Motor neuron (in vitro differentiated cells): Measurements from ENCODE around the gene AHCYL1. TPM values are rescaled to one million over a fixed set of nuclear protein-coding genes. Genes with fewer than 3 reads are reported as not detected.
A peak's percentile ranks its signal among the peaks of the same experiment; 100 is the strongest.

Source experiments
- ATAC-seq, 8 experiments: fragments of 200-7000 bp; cut with Tn5 transposase; replicated peaks in 6 of 8; 2 replicates each; pipeline ENCODE4 v1.8.0; 2021; ENCODE audit warnings: mild to moderate bottlenecking in 8 of 8, moderate library complexity in 8 of 8
- H3K27ac ChIP-seq, 2 donors: fragments of 250-450 bp; sonication (Bioruptor Pico); 2 replicates each; pipeline ENCODE4 v1.9.0; 2021; ENCODE audit warnings: antibody characterized with exemption in 2 of 2, mild to moderate bottlenecking in 2 of 2, moderate library complexity in 1 of 2
- H3K4me1 ChIP-seq, 2 donors: fragments of 250-450 bp; sonication (Bioruptor Pico); replicated peaks in 1 of 2; 2 replicates each; pipeline ENCODE4 v1.6.1; 2021; ENCODE audit warnings: antibody characterized with exemption in 2 of 2, mild to moderate bottlenecking in 2 of 2, moderate library complexity in 1 of 2
- H3K4me3 ChIP-seq, 5 donors: fragments of 250-450 bp; sonication (Bioruptor Pico); 2 replicates each; pipeline ENCODE4 v1.9.0; 2021; ENCODE audit warnings: antibody characterized with exemption in 5 of 5, mild to moderate bottlenecking in 5 of 5, moderate library complexity in 4 of 5
- WGBS, 10 experiments: fragments of 450-650 bp; shearing (Covaris generic); methylation state at CpG; one replicate each; pipeline ENCODE4 v1.0.0; 2022; 5-methylcytosine and 5-hydroxymethylcytosine counted together
- in situ Hi-C, 9 experiments: fragments of 400-800 bp; cut with MboI; loops; one replicate each; pipeline ENCODE4 v1.15.0; 2021; ENCODE audit warnings: low sequenced_read_pairs in 9 of 9, low pct_unique_long_range_greater_than_20kb in 2 of 9; ENCODE audit not compliant: unreplicated experiment in 9 of 9
- total RNA-seq, 8 experiments: library from RNA; unstranded; fragments of 300-600 nt; gene quantifications; 2 replicates each; pipeline versions ENCODE4 v1.2.3 to v1.2.4, GENCODE V29; 2022

The AHCYL1 gene
- total RNA-seq, 8 experiments from 2014 or later = 33.7 to 96.8 (median 56.7) TPM

DNA sequence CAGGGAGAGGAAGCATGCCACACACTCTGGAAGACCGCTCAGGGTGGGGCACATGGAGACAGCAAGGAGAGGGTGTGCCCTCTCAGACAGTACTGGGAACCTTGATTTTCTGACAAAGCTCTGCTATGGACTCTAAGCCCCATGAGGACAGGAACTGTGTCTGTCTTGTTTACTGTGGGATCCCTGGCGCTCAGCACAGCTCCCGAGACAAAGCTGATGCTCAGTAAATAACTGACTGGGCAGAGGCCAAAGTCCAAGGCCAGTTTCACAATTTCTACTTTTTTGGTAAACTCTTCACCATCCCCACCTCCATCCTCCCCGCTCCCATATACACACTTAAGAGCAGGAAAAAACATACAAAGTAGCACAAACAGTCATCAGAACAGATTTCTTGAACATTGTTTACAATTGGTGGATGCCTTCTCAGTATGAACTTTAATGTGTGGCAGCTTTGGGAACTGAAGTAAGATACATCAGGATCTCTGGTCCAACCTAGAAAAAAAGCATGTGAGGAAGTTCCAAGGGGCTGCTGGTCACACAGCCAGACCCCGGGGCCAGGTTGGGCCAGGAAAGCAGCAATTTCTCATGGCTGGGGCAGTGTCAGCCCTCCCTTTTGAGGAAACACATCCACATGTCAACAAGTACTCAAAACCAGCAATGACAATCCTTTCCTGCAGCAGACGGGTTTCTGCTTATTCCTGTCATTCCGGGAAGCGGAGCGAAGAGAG is 5.6 kb upstream of the AHCYL1 start:
- Histone ChIP-seq H3K4me1 (peaks cover 0 to 9% of the 10 kb centered on the region in 2 donors), H3K27ac (no peak overlapping the region), H3K4me3 (no peak overlapping the region)
- in situ Hi-C loops = loop anchor here in 5 of 9 experiments (25.0 kb wide), 4 partner anchors 108 to 442 kb away; partner anchors contain the start of genes GNAI3 (in 3 of the 5) and GPR61 (in 3 of the 5)
- 0 to 96% (median 82%) methylated on average over 1 to 9 of the region's 9 CpGs for WGBS, 10 experiments
- peak in 3 of 8 experiments; percentile 45 to 54 (median 47) for ATAC-seq

DNA sequence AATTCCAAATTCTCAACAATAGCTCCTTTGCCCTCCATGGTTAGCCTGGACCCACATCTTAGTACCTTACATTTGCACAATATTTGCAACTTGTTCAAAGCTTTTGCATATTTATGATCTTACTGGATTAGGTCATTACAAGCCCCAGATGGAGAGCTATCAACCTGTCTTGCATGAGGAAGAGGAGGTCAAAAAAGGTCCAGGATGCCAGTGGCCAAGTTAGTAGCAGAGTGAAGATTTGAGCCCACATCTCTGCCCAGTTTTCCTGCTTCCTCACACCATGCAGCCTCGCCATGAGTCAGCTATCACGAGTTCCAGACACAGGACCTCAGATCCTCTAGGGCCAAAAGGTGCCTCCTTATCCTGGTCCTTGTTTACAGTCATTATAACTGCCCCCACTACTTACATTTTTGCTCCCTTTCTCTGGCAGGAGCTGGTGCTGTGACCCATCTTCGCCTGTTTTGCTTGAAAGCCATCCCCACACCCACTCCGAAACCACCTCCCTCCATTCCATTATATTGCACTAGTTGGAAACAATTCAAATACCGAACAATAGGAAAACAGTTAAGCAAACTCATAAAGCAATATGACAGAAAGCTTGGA is 5.0 kb upstream of the AHCYL1 start:
- 0 to 92% (median 58%) methylated on average over 1 to 5 of the region's 5 CpGs for WGBS, 10 experiments
- no peak overlapping the region for H3K27ac ChIP-seq
- ATAC-seq = peak in 3 of 8 experiments; percentile 13 to 69 (median 57)
- no peak overlapping the region for H3K4me3 ChIP-seq
- in situ Hi-C loops = loop anchor here (5.0 to 25.0 kb wide), 9 partner anchors 108 to 442 kb away; partner anchors contain the start of genes GNAI3 (in 6 of the 9), GPR61 (in 3 of the 9) and GSTM4 (in 1 of the 9)
- H3K4me1 ChIP-seq = peaks cover 3 to 13% of the 10 kb centered on the region in 2 donors

DNA sequence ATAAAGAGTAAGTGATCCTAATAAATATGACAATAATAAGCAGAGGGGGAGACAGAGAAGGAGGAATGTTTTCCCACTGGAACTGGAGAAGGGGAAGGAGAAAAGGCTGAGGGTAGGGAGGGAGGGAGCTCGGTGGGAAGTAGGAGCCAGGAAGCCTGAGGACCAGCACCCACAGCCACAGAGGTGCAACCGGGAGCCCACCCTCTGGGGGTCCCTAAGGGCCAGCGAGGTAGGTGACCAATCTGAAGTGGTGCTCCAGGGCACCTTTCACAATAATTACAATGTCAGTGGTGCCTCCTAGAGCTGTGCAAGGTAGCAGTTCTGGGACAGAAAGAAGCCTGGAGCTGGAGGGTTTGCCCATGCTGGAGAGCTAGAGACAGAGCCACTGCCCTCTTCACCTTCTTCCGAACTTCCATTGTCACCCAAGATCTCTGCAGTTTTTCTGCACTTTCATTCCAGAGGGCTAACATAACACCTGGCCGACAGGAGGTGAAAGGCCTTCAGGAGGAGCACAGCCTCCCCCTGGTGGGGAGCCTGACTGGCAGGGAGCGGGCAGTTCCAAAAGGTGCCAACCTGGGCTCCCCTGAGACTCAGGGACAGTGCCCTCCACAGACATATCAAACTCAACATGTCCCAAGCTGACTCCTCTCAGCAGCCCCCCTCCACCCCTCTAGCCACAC is 4.1 kb upstream of the AHCYL1 start:
- in situ Hi-C loops = loop anchor here (5.0 to 25.0 kb wide), 9 partner anchors 107 to 443 kb away; partner anchors contain the start of genes GNAI3 (in 6 of the 9), GPR61 (in 3 of the 9) and GSTM4 (in 1 of the 9)
- WGBS, 10 experiments = 29 to 100% (median 68%) methylated on average over 1 to 5 of the region's 6 CpGs; no CpG with 5 or more reads in 2 of the 10 experiments
- Histone ChIP-seq H3K4me1 (peaks cover 3 to 13% of the 10 kb centered on the region in 2 donors), H3K4me3 (no peak overlapping the region), H3K27ac (no peak overlapping the region)
- ATAC-seq = no peak

DNA sequence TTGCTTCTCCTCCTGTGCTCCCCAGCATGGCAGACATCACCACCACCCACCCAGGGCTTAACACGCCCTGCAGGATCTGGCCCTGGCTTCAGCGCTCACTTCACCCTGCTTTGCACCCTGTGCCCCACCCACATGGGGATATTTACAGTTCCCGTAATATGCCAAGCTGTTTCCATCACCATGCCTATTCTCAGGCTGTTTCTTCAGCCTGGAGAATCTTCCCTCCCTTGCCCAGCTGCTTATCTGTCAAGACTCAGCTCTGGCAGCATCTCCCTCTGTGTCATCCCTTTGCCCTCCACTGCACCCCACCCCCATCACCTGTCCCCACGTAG is 3.6 kb upstream of the AHCYL1 start:
- in situ Hi-C loops = loop anchor here (5.0 to 25.0 kb wide), 9 partner anchors 106 to 444 kb away; partner anchors contain the start of genes GNAI3 (in 6 of the 9), GPR61 (in 3 of the 9) and GSTM4 (in 1 of the 9)
- H3K4me3 ChIP-seq = no peak overlapping the region
- WGBS, 10 experiments = 17 to 100% (median 71%) methylated on average over 1 to 3 of the region's 4 CpGs; no CpG with 5 or more reads in 3 of the 10 experiments
- H3K4me1 ChIP-seq = peaks cover 3 to 15% of the 10 kb centered on the region in 2 donors
- H3K27ac ChIP-seq = no peak overlapping the region
- no peak for ATAC-seq

DNA sequence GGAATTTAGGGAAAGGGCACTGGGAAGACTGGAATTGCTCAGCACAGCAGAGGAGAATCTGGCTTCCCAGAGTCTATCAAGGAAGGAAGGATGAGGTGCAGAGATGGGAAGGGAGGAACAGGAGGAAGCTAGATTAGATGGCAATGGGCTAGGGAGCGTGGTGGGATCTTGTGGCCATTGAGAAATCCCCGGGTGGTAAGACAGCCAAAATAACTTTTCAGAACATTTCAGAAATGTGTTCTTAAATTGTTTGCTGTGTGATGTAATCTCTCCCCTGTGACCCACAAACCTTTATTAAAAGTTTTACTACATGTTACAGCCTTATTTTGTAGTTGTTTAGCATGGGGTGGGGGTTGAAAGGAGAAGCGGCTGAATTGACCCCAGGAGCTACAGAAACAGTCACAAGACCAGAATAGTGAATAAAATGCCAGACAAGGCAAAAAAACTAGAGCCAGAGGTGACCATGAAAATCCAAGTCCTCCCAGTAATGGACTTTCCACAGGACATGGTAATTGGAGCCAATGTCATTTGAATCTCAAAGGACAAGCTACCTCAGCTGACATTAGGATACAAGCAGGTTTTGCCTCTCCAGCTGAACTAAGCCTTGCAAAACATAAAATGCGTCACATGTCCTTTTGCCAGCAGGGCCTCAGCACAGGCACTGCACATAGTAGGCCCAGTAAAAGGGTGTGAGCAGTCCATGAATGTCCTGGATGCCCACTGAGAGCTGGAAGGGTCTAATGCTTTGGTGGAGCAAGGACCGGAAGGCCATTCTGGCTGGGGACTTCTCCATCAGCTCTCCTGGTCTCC is 980 bp upstream of the AHCYL1 start:
- no peak overlapping the region for H3K27ac ChIP-seq
- ATAC-seq = no peak
- H3K4me3 ChIP-seq = no peak overlapping the region
- 34 to 100% (median 92%) methylated on average over 1 to 5 of the region's 5 CpGs for WGBS, 10 experiments
- H3K4me1 ChIP-seq = peaks cover 22 to 24% of the 10 kb centered on the region in 2 donors
- in situ Hi-C loops = loop anchor here (5.0 to 25.0 kb wide), 9 partner anchors 104 to 446 kb away; partner anchors contain the start of genes GNAI3 (in 6 of the 9), GPR61 (in 3 of the 9) and GSTM4 (in 1 of the 9)

DNA sequence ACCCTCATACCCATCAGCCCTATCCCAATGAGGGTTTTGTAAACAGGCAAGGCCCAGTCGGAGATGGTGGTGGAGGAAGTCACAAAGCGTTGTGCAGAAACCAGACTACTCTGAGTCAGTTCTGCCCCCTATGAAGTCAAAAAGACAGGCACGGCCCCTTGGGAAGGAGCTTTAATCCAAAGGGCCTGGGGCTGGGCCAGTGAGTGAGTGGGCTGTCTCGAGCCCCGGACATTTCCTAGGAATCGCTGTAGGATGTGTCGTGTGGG is 442 bp upstream of the AHCYL1 start:
- Histone ChIP-seq H3K4me1 (peaks cover 22 to 24% of the 10 kb centered on the region in 2 donors), H3K4me3 (peak overlapping the region in 2 of 5 donors; percentile 1 to 2), H3K27ac (no peak overlapping the region)
- in situ Hi-C loops = loop anchor here (5.0 to 25.0 kb wide), 9 partner anchors 103 to 447 kb away; partner anchors contain the start of genes GNAI3 (in 6 of the 9), GPR61 (in 3 of the 9) and GSTM4 (in 1 of the 9)
- ATAC-seq = peak in 3 of 8 experiments; percentile 3 to 14 (median 4)
- 0 to 38% (median 0%) methylated on average over 1 to 6 of the region's 7 CpGs; no CpG with 5 or more reads in 5 of the 10 experiments for WGBS, 10 experiments

DNA sequence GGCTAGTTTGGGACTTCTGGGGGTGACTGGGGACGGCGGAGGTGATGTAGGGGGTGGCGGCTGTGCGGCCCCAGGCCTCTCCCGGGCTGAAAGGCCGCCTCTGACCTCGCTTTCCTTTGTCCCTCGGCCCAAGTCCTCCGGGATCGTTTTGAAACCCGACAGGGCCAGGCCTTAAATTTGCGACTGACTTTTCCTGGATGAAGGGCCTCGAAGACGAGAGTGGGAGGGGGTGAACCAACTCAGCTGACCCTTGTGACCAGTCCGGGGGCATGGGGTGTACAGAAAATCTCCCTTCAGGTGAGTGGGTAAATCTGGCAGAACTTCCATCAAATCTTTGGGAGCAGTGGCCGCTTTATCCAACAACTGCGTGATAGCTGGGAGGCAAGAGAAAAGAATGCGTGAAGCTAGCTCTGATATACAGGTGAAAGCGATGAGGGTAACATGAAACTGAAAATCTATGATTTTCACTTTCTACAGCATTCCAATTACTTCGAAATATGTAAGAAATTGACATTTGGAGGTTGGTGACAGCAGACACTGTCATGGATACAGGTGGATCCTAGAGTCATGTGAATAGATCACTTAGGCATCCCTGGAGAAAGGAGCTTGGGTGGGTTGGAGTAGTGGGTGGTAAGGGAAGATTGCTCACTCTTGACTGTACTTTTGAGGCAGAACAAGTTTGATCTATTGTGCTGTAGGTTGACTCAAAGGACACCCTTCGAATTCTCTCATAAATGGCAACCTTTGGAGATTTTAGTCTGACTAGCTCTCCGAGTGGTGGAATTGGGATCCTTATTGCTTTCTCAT is 885 bp downstream of the AHCYL1 start:
- 1 to 26% (median 8%) methylated on average over 2 to 15 of the region's 22 CpGs; no CpG with 5 or more reads in 2 of the 10 experiments for WGBS, 10 experiments
- peak overlapping the region; percentile 63 to 91 (median 75) for H3K4me3 ChIP-seq
- peak overlapping the region; percentile 91 to 93 for H3K27ac ChIP-seq
- peak in 1 of 8 experiments; percentile 4 for ATAC-seq
- in situ Hi-C loops = loop anchor here (5.0 to 25.0 kb wide), 9 partner anchors 102 to 448 kb away; partner anchors contain the start of genes GNAI3 (in 6 of the 9), GPR61 (in 3 of the 9) and GSTM4 (in 1 of the 9)
- peaks cover 24 to 34% of the 10 kb centered on the region in 2 donors for H3K4me1 ChIP-seq

DNA sequence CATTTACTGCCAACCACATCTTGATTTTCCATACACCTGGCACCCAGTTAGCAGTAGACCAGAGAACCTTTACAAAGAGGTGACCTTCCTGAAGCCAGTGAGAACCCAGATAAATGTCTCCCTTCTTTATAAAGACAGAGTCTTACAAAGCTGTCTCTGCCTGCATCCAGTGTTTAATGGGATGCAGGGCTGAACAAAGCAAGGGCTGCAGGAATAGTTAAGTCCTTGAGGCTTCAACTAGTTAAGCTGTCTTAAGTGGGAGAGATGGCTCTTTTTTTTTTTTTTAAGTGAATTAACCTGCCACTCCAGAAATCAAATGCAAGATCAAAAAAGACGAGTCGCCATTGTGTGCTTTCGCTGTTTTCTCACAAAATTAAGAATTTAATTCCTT is 1.5 kb downstream of the AHCYL1 start:
- peak overlapping the region; percentile 63 to 91 (median 75) for H3K4me3 ChIP-seq
- no peak for ATAC-seq
- in situ Hi-C loops = loop anchor here (5.0 to 25.0 kb wide), 9 partner anchors 101 to 449 kb away; partner anchors contain the start of genes GNAI3 (in 6 of the 9), GPR61 (in 3 of the 9) and GSTM4 (in 1 of the 9)
- H3K4me1 ChIP-seq = peaks cover 24 to 39% of the 10 kb centered on the region in 2 donors
- WGBS, 10 experiments = 60 to 86% (median 66%) methylated on average over 2 to 3 of the region's 3 CpGs; no CpG with 5 or more reads in 2 of the 10 experiments
- H3K27ac ChIP-seq = no peak overlapping the region

DNA sequence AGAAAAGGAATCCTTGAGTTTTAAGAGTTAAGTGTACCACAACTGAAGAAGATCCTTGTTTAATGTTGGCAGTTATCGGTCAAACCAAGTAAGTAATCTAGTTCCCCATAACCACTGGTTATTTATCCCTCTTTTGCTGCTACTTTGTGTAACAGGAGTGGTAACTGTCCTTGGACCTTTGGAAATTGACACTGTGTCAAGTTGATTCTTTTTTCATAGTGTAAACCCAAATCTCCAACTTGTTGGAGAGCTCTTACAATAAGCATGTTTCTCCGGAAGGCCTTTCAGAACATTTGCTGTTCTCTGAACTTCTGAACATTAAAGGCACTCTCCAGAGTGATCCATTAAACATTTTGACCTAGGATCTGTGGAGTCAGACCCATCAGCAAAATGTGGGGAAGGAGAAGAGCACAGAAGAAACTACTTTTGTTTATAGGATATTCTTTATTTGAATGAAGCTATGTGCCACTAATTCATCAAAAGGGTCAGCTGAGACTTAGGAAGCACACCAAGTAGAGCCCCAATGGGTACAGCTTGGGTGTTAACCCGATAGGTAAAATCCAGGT is 3.9 kb downstream of the AHCYL1 start:
- H3K4me3 ChIP-seq = no peak overlapping the region

DNA sequence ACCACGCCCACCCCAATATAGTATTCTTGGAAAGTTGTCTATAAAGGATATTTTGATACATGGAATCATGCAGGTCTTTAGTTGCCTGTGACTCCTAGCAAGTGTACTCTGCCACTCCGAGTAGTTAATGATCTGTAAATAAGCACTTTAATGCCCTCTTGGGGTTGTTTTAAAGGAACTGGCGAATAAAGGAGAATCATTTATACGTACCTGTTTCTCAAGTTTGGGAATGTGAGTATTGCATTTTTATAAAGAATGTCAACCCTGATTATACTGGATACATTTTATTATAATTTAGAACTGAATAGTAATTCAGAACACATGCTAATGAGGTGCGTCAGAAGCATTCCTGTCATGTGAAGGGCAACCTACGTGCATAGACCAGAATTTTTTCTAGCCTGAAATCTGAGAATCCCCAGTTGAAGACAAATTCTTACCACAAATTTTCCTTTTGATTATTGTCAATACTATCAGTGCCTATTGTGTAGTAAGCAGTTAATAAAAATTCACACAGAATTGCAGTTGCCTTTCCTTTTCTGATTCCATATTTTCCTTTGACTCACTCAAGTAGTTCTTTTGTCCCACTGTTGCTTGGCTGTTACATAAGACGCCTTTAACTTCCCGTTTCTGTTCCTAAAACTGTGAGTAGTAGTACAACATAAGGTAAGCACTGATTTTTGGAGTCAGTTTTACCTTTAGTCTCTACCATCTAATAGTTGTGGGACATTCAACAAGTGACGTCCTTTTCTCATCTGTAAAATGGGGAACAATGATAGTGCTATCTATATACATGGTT is 5.1 kb downstream of the AHCYL1 start:
- Histone ChIP-seq H3K4me3 (no peak overlapping the region), H3K4me1 (peaks cover 22 to 44% of the 10 kb centered on the region in 2 donors), H3K27ac (no peak overlapping the region)
- WGBS, 10 experiments = 24 to 100% (median 84%) methylated on average over 2 to 9 of the region's 9 CpGs
- in situ Hi-C loops = loop anchor here (5.0 to 25.0 kb wide), 9 partner anchors 98 to 452 kb away; partner anchors contain the start of genes GNAI3 (in 6 of the 9), GPR61 (in 3 of the 9) and GSTM4 (in 1 of the 9)
- ATAC-seq = peak in 1 of 8 experiments; percentile 31

More for the DNA sequence above, 3.9 kb downstream of the AHCYL1 start:
- WGBS, 10 experiments = 71 to 100% (median 98%) methylated on average over 1 to 3 of the region's 3 CpGs; no CpG with 5 or more reads in 1 of the 10 experiments
- no peak for ATAC-seq
- Histone ChIP-seq H3K4me1 (peaks cover 24 to 39% of the 10 kb centered on the region in 2 donors), H3K27ac (no peak overlapping the region)
- in situ Hi-C loops = loop anchor here (5.0 to 25.0 kb wide), 9 partner anchors 99 to 451 kb away; partner anchors contain the start of genes GNAI3 (in 6 of the 9), GPR61 (in 3 of the 9) and GSTM4 (in 1 of the 9)
